ENCODE measurements around the gene SEC31A. TPM values are rescaled to one million over a fixed set of nuclear protein-coding genes. Genes with fewer than 3 reads are reported as not detected.

The SEC31A gene
- total RNA-seq, 1 donor from 2014 or later: 210 TPM

GRCh38 chr4:82898322-82899243 is 7.6 kb upstream of the SEC31A start:
- H3K9me3 Mint-ChIP-seq: no peaks in the 10 kb centered on the region
- H3K27ac ChIP-seq: no peak overlapping the region
- peaks cover 19% of the 10 kb centered on the region for H3K4me1 ChIP-seq
- peak overlapping the region; percentile 36 for H3K27ac Mint-ChIP-seq
- peaks cover 42% of the 10 kb centered on the region for H3F3A ChIP-seq (ENCODE audit: low read depth)
- H3K27me3 Mint-ChIP-seq (ENCODE audit: insufficient read depth, low read depth): no peaks in the 10 kb centered on the region
- peak overlapping the region; percentile 98 for H3K4me3 ChIP-seq
- H3K9me3 ChIP-seq (ENCODE audit: low read depth): no peaks in the 10 kb centered on the region
- no peak for DNase-seq (ENCODE audit: low spot score)
- H3K27me3 ChIP-seq: no peaks in the 10 kb centered on the region
- H3K4me3 Mint-ChIP-seq: no peak overlapping the region
- peaks cover 16% of the 10 kb centered on the region for H3K36me3 ChIP-seq
- peak overlapping the region; percentile 89 for H3K9ac ChIP-seq
- no peak for TF ChIP-seq EZH2phosphoT487 (IDR thresholded peaks at IDR 0.05)
- TF ChIP-seq, protein P1, sequence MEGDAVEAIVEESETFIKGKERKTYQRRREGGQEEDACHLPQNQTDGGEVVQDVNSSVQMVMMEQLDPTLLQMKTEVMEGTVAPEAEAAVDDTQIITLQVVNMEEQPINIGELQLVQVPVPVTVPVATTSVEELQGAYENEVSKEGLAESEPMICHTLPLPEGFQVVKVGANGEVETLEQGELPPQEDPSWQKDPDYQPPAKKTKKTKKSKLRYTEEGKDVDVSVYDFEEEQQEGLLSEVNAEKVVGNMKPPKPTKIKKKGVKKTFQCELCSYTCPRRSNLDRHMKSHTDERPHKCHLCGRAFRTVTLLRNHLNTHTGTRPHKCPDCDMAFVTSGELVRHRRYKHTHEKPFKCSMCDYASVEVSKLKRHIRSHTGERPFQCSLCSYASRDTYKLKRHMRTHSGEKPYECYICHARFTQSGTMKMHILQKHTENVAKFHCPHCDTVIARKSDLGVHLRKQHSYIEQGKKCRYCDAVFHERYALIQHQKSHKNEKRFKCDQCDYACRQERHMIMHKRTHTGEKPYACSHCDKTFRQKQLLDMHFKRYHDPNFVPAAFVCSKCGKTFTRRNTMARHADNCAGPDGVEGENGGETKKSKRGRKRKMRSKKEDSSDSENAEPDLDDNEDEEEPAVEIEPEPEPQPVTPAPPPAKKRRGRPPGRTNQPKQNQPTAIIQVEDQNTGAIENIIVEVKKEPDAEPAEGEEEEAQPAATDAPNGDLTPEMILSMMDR (IDR thresholded peaks at IDR 0.05): peak; percentile 44
- H3K4me1 Mint-ChIP-seq: peaks cover 23% of the 10 kb centered on the region
- peaks cover 15% of the 10 kb centered on the region for H3K36me3 Mint-ChIP-seq
- peak overlapping the region; percentile 94 for H3K4me2 ChIP-seq
- H2AFZ ChIP-seq (replicated peaks): no peak overlapping the region
- H4K20me1 ChIP-seq (ENCODE audit: low read depth): peaks cover 60% of the 10 kb centered on the region
- peaks cover 95% of the 10 kb centered on the region for H3K79me2 ChIP-seq (ENCODE audit: low read depth)

DNA sequence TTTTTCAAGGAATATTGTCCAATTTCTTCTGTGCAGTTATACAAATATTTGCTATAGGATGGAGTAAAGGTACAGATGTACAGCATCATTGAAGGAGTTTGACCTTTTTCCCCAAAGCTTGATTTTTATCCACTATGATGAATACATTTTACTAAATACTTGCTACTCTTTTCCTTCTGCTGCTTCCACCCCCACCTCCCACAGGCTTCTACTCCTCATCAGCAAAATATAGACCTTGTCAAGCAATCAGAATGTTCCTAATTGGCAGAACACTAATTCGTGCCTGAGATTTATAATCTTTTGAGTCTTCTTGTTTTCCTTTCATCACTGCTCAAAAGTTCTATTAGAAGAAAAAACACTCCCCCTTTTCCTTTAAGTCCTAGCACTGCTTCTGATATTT is 5.8 kb upstream of the SEC31A start:
- Histone ChIP-seq H4K20me1 (ENCODE audit: low read depth) (peaks cover 65% of the 10 kb centered on the region), H3K4me2 (peak overlapping the region; percentile 94), H3K79me2 (ENCODE audit: low read depth) (peaks cover 95% of the 10 kb centered on the region), H3K4me1 (peaks cover 23% of the 10 kb centered on the region), H2AFZ (replicated peaks) (no peak overlapping the region), H3K27ac (no peak overlapping the region), H3K4me3 (peak overlapping the region; percentile 98), H3K9ac (no peak overlapping the region), H3K9me3 (ENCODE audit: low read depth) (no peaks in the 10 kb centered on the region), H3K36me3 (peaks cover 16% of the 10 kb centered on the region), H3F3A (ENCODE audit: low read depth) (peaks cover 60% of the 10 kb centered on the region), H3K27me3 (no peaks in the 10 kb centered on the region)
- DNase-seq (ENCODE audit: low spot score): no peak
- Mint-ChIP-seq H3K36me3 (peaks cover 14% of the 10 kb centered on the region), H3K4me1 (peaks cover 36% of the 10 kb centered on the region), H3K27ac (no peak overlapping the region), H3K9me3 (no peaks in the 10 kb centered on the region), H3K4me3 (no peak overlapping the region), H3K27me3 (ENCODE audit: insufficient read depth, low read depth) (no peaks in the 10 kb centered on the region)
- TF ChIP-seq EZH2phosphoT487 (IDR thresholded peaks at IDR 0.05) (no peak), EZH2 (IDR thresholded peaks at IDR 0.05) (no peak)
- TF ChIP-seq, protein P1 (IDR thresholded peaks at IDR 0.05): no peak

GRCh38 chr4:82893942-82894341 is 3.0 kb upstream of the SEC31A start:
- Histone ChIP-seq H3K9ac (no peak overlapping the region), H3K36me3 (peaks cover 16% of the 10 kb centered on the region)
- H3K27ac Mint-ChIP-seq: no peak overlapping the region

More at GRCh38 chr4:82893942-82894341, 3.0 kb upstream of the SEC31A start:
- no peaks in the 10 kb centered on the region for H3K9me3 ChIP-seq (ENCODE audit: low read depth)
- H3F3A ChIP-seq (ENCODE audit: low read depth): peaks cover 51% of the 10 kb centered on the region
- peaks cover 65% of the 10 kb centered on the region for H4K20me1 ChIP-seq (ENCODE audit: low read depth)
- H3K4me1 Mint-ChIP-seq: peaks cover 40% of the 10 kb centered on the region
- H3K4me3 ChIP-seq: no peak overlapping the region
- no peaks in the 10 kb centered on the region for H3K9me3 Mint-ChIP-seq
- DNase-seq (ENCODE audit: low spot score): no peak
- H3K27me3 ChIP-seq: no peaks in the 10 kb centered on the region
- H3K27ac ChIP-seq: no peak overlapping the region
- H3K4me3 Mint-ChIP-seq: no peak overlapping the region
- H3K4me1 ChIP-seq: peaks cover 23% of the 10 kb centered on the region
- no peak for TF ChIP-seq EZH2 (IDR thresholded peaks at IDR 0.05)
- no peak for TF ChIP-seq EZH2phosphoT487 (IDR thresholded peaks at IDR 0.05)
- TF ChIP-seq, protein P1 (IDR thresholded peaks at IDR 0.05): no peak
- no peak overlapping the region for H2AFZ ChIP-seq (replicated peaks)
- H3K36me3 Mint-ChIP-seq: peaks cover 14% of the 10 kb centered on the region
- H3K4me2 ChIP-seq: no peak overlapping the region
- H3K27me3 Mint-ChIP-seq (ENCODE audit: insufficient read depth, low read depth): peaks cover 2% of the 10 kb centered on the region
- H3K79me2 ChIP-seq (ENCODE audit: low read depth): peaks cover 93% of the 10 kb centered on the region

Data from neural progenitor cell (in vitro differentiated cells).